Stimulated activated CD8-positive, alpha-beta memory T cell treated with anti-CD3 and anti-CD28 coated beads, Interleukin-15, amount 100 ng/mL, for 4 hours (primary cell): ENCODE measurements around the gene TRMU.

Source experiments
- DNase-seq, 2 donors: peaks; one replicate each; pipeline ENCODE4 v3.0.0-alpha.2; 2020; ENCODE audit warnings: low read depth in 2 of 2

The TRMU gene

DNA sequence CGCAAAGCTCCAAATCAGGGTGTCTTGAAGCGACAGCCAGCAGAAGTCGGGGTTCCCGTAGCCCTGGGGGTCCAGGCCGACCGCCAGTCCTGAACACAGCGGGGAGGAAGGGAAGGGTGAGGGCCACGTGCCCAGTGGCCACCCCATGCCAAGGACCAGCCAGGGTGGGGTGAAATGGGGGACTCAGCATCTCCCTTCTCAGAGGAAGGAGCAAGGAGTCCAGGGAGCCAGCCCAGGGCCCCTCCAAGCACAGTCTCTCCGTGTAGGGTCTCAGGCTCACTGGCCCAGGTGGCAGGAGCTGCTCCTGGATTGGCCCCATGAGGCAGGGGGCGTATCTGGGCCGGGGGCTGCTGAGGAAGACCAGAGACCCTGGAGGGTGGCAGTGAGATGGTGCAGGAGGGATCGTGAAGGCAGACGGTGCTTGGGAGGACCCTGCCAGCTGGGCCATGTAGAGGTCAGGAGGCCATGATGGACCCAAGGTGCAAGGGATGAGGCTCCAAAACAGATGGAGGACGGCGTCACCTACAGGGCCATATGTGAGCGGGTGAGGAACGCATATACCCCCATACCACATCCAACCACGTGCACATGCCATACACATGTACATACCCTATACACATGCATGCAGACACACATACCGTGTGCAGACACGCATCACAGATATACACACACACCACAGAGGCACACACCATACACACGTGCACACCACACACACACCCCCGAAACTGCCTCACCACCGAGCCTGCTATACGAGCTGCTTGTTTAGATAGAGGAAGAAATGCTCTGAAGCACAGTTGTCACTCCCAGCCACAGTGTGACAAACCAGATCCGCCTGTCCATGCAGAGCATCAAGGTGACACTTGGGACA, 34.4 kb downstream of the TRMU start:
- DNase-seq = no peak

DNA sequence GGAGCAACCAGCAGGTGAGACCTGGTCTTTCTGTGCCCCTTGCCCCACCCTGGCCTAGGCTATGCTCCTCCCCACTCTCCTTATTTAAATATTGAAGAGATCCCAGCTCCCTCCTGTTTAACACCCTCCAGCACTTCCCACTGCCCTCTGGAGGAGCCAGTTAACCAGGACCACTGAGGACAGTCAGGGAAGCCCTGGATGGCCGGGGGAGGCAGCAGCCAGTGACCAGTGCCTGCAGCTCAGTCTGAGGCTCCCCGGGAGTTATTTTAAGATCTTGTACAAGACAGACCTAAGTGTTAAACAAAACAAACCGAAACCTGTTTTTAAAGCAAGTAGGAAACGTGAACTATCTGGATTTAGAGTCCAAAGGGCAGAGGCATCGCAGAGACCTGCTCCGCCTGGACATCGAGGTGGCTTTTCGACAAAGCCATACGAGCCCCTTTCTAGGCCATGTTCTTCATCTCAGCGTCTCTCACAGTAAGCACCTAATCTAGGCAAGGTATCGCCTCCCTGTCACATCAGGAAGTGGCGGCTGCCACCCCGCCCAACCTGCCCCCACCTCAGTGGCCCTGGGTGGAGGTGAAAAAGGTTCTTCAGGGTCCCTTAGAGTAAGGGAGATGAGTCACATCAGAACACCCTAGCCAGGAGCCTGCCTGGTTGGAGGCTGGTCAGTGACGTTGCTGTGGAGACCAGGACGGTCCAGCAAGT, 35.2 kb downstream of the TRMU start:
- DNase-seq = peak; percentile 24 to 40

DNA sequence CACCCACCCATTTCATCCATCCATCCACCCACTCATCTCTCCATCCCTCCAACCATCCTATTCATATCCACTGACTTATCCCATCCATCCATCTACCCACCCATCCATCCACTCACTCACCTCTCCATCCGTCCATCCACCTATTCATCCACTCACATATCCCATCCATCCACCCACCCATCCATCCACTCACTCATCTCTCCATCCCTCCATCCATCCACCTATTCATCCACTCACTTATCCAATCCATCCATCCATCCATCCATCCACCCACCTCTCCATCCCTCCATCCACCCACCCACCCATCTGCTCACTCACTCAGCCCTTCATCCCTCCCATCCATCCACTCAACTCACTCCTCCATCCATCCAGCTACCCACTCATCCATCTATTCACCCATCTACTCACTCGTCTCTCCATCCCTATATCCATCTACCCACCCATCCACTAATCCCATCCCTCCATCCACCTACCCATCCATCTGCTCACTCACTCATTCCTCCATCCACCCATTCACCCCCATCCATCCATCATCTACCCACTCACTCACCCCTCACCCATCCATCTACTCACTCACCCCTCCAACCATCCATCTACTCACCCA, 36.2 kb downstream of the TRMU start:
- no peak for DNase-seq

DNA sequence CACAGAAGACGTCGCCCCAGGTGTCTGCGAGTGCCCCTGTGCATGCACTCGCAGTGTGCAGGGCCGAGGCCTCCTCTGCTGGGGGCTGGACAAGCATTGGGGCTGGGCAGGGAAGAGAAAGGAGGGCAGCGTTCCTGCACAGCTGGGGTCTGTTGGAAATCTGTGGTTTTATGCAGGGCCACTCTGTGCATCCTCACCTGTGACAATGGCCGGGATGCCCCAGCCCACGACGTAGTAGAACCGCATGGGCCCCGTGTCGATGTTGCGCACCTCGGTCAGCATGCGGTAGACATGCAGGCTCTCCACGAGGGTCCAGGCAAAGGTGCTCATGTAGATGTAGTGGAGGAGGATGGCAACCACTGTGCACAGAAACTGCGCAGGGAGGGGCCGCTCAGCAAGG, 37.2 kb downstream of the TRMU start:
- no peak for DNase-seq

DNA sequence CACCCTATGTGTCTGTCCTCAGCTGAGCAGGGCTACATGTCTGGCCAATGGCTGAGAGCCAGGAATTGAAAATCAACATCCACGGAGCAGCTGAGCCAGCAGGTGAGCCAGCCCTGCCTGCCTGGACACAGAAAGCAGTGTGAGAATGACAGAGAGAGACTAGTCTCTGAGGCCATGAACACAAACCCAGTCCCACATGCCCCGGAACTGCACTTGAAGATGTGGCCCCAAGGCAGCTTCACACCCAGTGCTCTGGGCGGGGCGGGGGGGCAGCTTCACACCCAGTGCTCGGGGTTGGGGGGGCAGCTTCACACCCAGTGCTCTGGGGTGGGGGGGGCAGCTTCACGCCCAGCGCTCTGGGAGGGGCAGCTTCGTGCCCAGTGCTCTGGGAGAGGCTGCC, 37.6 kb downstream of the TRMU start:
- peak in 1 of 2 donors; percentile 12 for DNase-seq

DNA sequence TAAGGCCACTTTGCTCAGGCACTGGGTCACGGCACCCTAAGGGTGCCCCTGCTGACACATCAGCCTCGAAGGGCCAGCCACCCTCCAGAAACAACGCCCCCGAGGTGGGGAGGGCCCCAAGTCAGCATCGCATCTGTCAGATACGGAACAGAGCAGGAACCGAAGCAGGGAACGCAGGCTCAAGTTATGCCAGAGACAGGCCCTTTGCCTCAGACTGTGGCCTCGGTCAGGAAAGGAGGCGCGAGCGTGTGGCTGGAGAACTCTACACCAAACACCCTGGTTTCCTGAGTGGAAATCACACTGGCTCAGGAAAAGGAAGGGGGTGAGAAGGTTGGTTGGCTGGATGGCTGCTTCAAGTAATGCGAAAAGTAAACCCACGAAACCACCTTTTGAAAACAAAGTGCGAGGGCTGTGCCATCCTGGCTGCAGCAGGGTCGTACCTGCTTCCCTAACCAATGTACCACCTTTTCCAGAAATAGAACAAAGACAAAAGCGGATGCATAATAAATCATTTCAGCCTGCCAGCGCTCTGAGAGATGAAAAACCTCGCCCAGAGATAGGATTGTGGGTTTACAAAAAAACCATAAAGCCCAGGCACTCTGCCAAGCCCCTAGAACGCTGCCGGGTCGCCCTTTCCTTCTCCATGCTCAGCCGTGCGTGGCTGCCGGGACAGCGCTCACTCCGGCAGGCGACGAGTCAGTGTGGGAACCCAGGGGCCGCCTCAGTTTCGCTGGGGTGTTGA, 38.6 kb downstream of the TRMU start:
- peak; percentile 15 to 26 for DNase-seq

DNA sequence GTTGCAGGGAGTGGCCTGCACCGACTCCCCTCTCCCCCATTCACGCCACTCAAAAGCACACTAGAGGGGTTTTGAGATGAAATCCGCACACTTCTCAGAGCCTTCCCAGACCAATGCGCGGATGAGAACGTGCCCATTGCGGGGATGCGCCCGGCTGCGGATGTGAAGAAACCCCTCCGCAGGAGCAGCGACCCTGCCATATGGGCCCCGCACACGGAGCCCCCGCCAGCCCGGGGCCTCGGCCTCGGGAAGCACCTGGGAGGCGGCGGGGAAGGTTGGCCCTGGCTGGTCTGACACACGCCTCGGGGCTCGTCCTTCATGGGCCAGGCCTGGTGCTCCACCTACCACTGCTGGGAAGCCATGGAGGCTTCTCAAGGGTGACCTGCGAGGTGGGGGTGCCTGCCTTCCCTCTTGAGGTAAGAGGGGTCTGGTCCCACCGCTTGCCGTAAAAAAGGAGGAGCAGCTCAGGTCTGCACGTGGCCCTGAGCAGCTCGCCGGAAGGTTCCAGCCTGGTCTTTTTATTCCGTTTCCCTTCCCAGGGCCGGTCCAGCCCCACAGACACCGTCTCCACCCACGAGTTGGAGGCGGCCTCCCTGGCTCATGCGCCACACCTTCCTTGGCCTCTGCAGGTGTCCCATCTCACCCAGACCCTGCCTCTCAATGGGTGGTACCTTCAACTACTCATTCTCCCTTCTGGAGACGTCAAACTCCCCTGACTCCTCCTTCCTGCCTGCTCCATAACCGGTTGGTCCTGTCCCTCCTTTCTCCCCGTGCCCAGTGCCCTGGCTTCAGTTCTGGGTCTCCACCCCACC, 39.4 kb downstream of the TRMU start:
- no peak for DNase-seq

DNA sequence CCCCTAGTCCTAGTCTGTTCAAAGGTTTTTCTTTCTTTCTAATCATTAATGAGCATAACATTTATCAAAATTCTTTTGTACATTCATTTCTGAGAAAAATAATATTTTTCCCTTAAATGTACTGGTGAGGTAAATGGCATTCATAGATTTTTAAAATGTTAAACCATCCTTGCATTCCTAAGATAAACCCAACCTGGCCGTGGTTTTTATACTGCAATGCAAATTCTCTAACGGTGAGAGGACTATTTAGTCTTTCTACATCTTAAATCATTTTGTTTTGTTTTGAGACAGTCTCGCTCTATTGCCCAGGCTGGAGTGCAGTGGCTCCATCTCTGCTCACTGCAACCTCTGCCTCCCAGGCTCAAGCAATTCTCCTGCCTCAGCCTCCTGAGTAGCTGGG, 40.6 kb downstream of the TRMU start:
- DNase-seq = no peak

DNA sequence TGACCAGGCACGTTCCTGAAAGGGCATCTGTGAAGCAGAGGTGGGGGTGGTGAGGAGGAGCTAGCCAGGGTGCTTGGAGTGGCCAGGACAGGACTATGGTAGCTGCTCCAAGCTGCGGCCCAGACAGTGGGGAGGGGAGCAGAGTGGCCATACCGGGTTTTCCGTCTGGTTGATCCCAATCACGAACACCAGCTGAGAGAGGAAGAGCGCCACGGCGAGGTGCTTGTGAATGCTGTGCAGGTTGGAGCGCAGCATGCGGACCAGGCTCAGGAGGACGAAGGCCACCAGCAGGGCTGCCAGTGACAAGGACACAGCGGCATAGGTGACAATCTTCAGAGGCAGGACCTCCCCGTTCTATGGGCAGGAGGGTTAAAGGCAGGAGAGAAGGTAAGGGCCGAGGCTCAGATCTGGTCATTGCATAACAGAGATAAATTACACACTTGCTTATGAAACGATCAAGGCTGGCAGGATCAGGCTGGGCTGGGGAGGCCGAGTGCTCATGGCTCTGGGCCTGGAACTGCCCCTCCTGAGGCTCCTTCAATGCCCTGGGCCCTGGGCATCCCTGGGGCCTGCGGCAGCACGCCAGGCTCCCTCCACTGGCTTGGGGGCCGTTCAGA, 41.5 kb downstream of the TRMU start:
- no peak for DNase-seq

DNA sequence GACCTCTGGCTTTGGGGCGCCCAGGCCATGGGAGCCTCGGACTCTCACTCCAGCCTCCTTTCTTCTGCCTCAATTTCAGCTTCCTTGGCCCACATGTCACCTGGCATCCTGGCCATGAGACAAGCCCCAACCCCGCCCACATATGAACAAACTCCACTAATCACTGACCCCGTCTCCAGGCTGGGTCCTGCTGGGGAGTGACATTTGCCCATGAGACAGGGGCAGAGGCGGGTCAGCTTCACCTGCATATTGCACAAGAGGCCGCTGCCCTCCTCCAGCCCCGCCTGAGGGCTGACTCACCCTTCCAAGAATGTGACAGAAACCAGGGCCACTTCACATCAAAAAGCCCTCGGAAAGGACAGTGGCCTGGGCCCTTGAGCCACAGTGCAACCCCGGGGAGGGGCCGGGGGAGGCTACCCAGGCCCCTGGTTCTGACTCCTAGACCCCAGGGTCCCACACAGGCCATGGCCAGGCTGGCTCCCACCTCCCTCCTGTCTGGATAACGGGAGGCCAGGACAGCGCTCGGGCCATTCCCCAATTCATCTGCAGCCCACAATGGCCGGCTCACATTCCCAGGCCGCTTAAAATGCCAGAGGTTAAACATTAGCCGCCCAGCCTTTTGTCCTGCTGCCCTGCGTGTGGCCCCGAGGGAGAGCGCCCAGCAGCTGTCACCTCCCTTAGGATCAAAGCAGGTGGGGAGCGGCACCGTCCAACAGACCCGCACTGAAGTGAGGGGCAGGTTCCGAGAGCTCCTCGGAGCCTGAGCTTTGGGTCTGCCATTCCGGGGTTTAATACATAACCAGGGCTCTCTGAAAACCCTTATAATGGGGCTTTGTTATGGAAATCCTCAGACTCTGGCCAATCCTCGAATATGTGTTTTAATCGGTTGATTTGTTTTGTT, 42.3 kb downstream of the TRMU start:
- no peak for DNase-seq

DNA sequence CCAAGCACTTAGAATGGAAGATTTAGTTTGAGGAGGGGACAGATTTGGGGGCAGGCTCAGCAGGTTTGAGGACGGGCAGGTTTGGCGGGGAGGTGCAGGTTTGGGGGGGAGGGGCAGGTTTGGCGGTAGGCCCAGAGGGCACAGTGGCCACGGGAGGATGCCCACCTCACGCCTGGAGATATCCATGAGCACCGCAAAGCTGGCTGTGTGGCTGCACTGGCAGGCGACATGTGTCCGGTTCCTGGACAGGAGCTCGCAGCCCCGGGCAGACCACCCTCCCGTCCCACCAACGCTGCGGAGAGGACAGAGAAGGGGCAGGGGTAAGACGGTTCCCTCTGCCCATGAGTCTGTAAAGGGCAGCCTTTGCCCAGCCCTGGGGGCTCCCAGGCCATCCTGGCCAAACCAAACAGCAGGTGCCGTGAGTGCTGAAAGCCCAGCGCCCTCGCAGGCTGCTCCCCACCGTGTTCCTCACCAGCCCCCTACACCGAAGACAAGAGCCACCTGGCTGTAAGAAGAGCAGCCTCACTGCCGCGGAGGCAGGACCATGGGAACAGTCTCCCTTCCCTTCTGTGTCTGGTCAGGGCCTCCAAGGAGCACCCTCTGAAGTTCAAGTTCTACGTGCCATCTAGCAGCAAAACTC, 43.0 kb downstream of the TRMU start:
- no peak for DNase-seq

DNA sequence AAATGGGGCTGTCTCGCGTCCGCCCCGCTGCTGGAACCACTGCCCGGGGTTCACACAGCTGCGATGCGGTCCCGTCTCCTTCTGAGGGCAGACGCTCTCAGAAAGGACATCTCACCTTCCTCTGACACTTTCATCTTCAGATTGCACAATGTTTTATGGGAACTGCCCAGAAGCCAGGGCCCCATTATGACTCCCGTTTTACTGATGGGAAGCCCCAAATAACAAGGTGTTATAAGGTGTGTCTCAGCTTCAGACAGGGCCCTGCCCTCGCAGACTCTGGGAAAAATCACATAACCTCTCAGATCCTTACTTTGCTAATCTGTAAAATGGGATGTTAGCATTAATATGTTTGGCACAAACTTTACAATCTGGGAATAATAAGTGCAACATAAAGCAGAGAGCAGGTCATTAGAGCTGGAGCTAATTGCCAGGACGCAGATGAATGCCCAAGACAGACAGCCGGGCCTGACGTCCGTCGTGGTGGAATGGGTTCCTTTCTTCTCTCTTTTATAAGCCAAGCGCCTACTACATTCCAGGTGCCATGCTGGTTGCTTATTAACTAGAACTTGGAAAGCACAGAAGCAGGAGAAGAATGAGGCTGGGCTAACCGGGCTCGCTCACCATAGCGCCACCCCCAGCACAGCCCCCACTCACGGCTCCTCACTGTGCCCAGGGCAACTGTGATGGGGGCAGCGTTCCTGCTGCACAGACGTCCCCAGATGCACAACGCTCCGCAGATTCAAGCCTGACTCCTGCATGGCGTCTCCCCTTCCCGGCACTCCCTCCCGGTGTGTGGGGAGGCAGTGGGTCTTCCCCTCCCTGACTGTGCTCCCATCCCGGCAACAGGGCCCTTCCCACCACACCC, 43.8 kb downstream of the TRMU start:
- no peak for DNase-seq

DNA sequence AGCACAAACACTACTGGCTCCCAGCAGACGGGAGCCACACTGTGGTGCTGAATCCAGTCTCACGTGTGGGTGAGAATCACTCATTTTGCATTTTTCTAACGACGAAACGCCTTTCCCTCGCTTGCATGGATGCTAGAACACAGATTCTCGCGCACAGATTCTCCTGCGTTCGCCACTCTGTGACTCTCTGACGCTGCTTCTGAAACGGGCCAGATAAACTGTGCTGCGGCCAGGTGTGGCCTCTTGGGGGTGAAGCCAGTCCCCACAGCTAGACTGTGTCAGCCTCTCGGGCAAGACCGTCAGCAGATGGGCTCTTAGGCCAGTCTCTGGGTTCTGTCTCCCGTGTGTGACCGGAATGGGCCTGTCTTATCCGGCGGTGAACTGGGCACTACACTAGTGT, 44.6 kb downstream of the TRMU start:
- DNase-seq = no peak

DNA sequence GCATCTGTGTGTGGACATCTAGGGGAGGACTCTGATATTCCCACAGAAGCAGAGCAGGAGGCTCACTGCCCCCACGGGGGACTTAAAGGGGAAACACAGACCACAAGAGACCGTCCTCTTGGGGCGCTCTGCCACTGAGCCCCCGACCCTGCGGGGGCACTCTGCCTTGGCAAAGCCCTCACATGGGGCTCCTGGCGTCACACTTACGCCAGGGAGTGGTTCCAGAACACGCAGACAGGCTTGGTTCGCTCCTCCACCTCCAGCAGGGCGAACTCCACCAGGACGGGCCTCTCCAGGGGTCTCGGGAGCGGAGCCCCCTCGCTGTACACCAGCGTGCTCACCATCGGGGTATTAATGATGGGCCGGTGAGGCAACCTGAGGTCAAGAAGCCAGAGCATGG, 45.1 kb downstream of the TRMU start:
- DNase-seq = no peak

DNA sequence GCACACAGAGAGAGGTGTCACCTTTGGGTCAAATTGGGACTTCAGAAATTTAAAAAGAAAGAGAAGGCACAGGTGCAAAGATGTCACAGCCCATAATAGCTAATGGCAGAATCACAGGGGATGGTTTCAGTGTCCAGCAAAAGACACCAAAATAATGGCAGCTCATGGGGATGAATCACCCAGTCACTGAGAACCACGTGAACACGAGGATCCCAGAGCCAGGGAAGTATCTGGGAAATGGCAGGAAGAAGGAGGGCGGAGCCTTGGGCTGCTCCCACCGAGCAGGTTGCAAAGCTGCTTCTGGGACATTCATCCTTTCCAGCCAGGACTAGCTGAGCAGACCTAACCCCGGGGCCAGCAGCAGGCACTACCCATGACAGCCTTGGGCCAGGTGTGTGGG, 45.6 kb downstream of the TRMU start:
- no peak for DNase-seq

DNA sequence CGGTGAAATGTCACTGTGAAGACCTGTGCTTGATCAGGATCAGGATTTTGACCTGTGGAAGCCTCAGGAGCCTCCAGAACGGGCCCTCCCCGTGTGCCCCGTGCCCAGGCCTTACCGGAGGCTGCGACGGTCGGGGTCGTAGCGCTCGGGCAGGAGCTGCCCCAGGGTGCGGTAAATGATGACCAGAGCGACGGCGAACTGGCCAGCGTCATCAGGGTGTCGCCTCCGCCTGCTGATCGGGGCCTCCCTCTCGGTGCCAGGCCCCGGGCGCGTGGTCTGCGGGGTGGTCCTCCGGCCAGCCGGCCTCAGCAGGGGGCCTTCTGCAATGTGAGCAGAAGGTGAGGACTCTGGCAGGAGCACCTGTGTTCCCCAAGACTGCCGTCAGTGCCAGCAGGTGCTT, 46.2 kb downstream of the TRMU start:
- DNase-seq = no peak

DNA sequence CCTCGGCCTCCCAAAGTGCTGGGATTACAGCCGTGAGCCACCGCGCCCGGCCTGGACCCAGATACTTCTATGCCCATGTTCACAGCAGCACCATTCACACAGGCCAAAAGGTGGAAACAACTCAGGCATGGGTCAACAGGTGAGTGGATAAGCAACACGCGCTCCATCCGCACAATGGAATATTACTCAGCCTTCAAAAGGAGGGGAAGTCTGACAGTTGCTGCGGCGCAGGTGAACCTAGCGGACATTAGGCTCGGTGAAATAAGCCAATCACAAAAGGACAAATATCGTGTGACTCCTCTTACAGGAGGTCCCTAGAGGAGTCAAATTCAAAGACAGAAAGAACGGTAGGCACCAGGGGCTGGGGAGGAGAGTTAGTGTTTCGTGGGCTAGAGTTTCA, 47.0 kb downstream of the TRMU start:
- DNase-seq = no peak

DNA sequence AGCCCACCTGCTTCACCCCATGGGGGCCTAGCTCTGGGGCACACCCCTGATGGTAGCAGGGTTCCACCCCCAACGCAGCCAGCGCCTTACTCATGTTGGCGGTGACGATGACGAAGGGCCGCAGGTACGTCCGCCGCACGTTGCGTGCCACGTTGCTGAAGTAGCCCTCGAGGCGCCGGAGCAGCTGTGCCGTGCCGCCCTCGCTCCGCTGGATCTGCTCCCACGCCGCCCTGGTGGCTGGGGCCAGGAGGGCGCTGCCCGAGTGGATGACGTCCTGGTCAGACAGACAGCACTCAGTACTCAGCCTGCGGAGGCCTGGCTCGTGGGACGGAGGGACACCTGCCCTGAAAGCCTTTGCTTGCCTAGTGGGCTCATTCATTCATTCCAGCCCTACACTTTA, 50.8 kb downstream of the TRMU start:
- DNase-seq = no peak
